Sigmoid colon (tissue), 3 donors: ENCODE results near the gene DHCR7.

ENCODE experiments used
- CTCF ChIP-seq, 4 experiments: fragments of 450-650 bp in 3 of 4; fragments of 200-600 bp in 1 of 4; IDR thresholded peaks; one replicate each; pipeline ENCODE4 v1.5.1; 2016 to 2019; ENCODE audit warnings: antibody characterized with exemption in 4 of 4, mild to moderate bottlenecking in 3 of 4, moderate library complexity in 2 of 4
- POLR2A ChIP-seq, 2 donors: fragments of 450-650 bp; IDR thresholded peaks; one replicate each; pipeline ENCODE4 v1.6.1; 2016; ENCODE audit warnings: antibody characterized with exemption in 2 of 2, mild to moderate bottlenecking in 2 of 2, moderate library complexity in 2 of 2

GRCh38 chr11:71459767-71460320 is 11.7 kb upstream of the DHCR7 start:
- TF ChIP-seq CTCF (IDR thresholded peaks at IDR 0.05) (no peak), POLR2A (IDR thresholded peaks at IDR 0.05) (no peak)
